SK-N-SH (cell line): ENCODE measurements around the gene TMEM50B. TPM values are rescaled to one million over a fixed set of nuclear protein-coding genes. Genes with fewer than 3 reads are reported as not detected.

ENCODE experiments used
- CTCF ChIA-PET: fragments of 300-600, 350-600 bp; formaldehyde crosslinking; extraction: SDS; loops from one replicate; lab custom pipeline; 2021; lab: Yijun Ruan, JAX
- POLR2A ChIA-PET: fragments of 350-600 bp; sonication (Branson Sonifier 250); formaldehyde crosslinking; extraction: SDS; loops from one replicate; lab custom pipeline; 2020; ENCODE audit warnings: antibody characterized with exemption, inconsistent platforms; lab: Yijun Ruan, JAX
- DNase-seq: peaks from one replicate; pipeline ENCODE4 v3.0.0; 2012
- H2AFZ ChIP-seq: fragments of 200-600 bp; sonication (generic); 2 replicates; pipeline ENCODE4 v1.8.1; 2016; ENCODE audit warnings: antibody characterized with exemption, mild to moderate bottlenecking, low read depth
- H3F3A ChIP-seq: fragments of 200-600 bp; sonication (generic); replicated peaks from 2 replicates; pipeline ENCODE3; 2016; ENCODE audit warnings: antibody characterized with exemption, mild to moderate bottlenecking; ENCODE audit not compliant: insufficient read depth
- H3K27ac ChIP-seq, 2 experiments: fragments of 200-500 bp in 1 of 2; fragments of 200-600 bp in 1 of 2; sonication (Bioruptor generic) in 1 of 2; sonication (generic), shearing (Covaris generic) in 1 of 2; 2 replicates each; pipeline versions ENCODE4 v1.5.1 to v1.6.1; 2014 to 2016; ENCODE audit warnings: low read depth in 2 of 2, inconsistent platforms in 1 of 2, low read length in 1 of 2, mild to moderate bottlenecking in 1 of 2, mixed read lengths in 1 of 2
- H3K27me3 ChIP-seq: fragments of 200-600 bp; sonication (generic), shearing (Covaris generic); 2 replicates; pipeline ENCODE4 v1.6.1; 2016; ENCODE audit warnings: mixed run types; ENCODE audit not compliant: insufficient read depth
- H3K36me3 ChIP-seq, 2 experiments: fragments of 200-500 bp in 1 of 2; fragments of 200-600 bp in 1 of 2; sonication (Bioruptor generic) in 1 of 2; sonication (generic) in 1 of 2; replicated peaks in 1 of 2; 2 replicates each; pipeline versions ENCODE3 to v1.5.1; 2014 to 2016; ENCODE audit warnings: low read length in 1 of 2, mild to moderate bottlenecking in 1 of 2; ENCODE audit not compliant: insufficient read depth in 2 of 2, control insufficient read depth in 1 of 2
- H3K4me1 ChIP-seq, 2 experiments: fragments of 200-500 bp in 1 of 2; fragments of 200-600 bp in 1 of 2; sonication (Bioruptor generic) in 1 of 2; sonication (generic), shearing (Covaris generic) in 1 of 2; 2 replicates each; pipeline versions ENCODE4 v1.5.1 to v1.6.1; 2014 to 2016; ENCODE audit warnings: low read depth in 1 of 2, low read length in 1 of 2, mixed run types in 1 of 2; ENCODE audit not compliant: insufficient read depth in 2 of 2, control insufficient read depth in 1 of 2
- H3K4me2 ChIP-seq: fragments of 200-600 bp; sonication (generic), shearing (Covaris generic); 2 replicates; pipeline ENCODE4 v1.6.1; 2017; ENCODE audit warnings: mixed run types
- H3K4me3 ChIP-seq, 2 experiments: fragments of 200-500 bp in 1 of 2; fragments of 200-600 bp in 1 of 2; sonication (Bioruptor generic) in 1 of 2; sonication (generic), shearing (Covaris generic) in 1 of 2; 2 replicates each; pipeline versions ENCODE4 v1.5.1 to v1.8.1; 2014 to 2016; ENCODE audit warnings: low read depth in 2 of 2, inconsistent platforms in 1 of 2, low read length in 1 of 2, mild to moderate bottlenecking in 1 of 2, mixed read lengths in 1 of 2, moderate library complexity in 1 of 2
- H3K79me2 ChIP-seq: fragments of 200-600 bp; sonication (generic); 2 replicates; pipeline ENCODE4 v1.8.1; 2017; ENCODE audit warnings: mild to moderate bottlenecking; ENCODE audit not compliant: insufficient read depth
- H3K9ac ChIP-seq: fragments of 200-600 bp; sonication (generic); 2 replicates; pipeline ENCODE4 v1.6.1; 2017; ENCODE audit warnings: mixed run types
- H3K9me2 ChIP-seq: fragments of 200-600 bp; sonication (generic); 2 replicates; pipeline ENCODE4 v1.6.1; 2017; ENCODE audit warnings: mixed run types
- H3K9me3 ChIP-seq: fragments of 200-600 bp; sonication (generic); 2 replicates; pipeline ENCODE4 v1.6.1; 2017; ENCODE audit warnings: mixed run types, mild to moderate bottlenecking, moderate library complexity
- H4K20me1 ChIP-seq: fragments of 200-600 bp; sonication (generic); 2 replicates; pipeline ENCODE4 v1.6.1; 2017; ENCODE audit warnings: mild to moderate bottlenecking, mixed run types; ENCODE audit not compliant: insufficient read depth
- CHD2 ChIP-seq: fragments of 150-350 bp; IDR thresholded peaks from 2 replicates; pipeline ENCODE4 v1.6.1; 2018; ENCODE audit warnings: low read length; ENCODE audit not compliant: partially characterized antibody
- ELF1 ChIP-seq: IDR thresholded peaks from 2 replicates; pipeline ENCODE4 v1.4.0; 2012
- EP300 ChIP-seq, 2 experiments: IDR thresholded peaks; 2 replicates each; pipeline versions ENCODE4 v1.4.0 to v1.6.1; 2012; ENCODE audit warnings: borderline replicate concordance in 1 of 2, low read depth in 1 of 2, low read length in 1 of 2
- FOXM1 ChIP-seq: IDR thresholded peaks from 2 replicates; pipeline ENCODE4 v1.4.0; 2012; ENCODE audit warnings: low read depth, mild to moderate bottlenecking
- GABPA ChIP-seq: IDR thresholded peaks from 2 replicates; pipeline ENCODE4 v1.4.0; 2012; ENCODE audit warnings: low read depth, mild to moderate bottlenecking
- JUND ChIP-seq: IDR thresholded peaks from 2 replicates; pipeline ENCODE4 v1.4.0; 2012
- MXI1 ChIP-seq: IDR thresholded peaks from 2 replicates; pipeline ENCODE4 v1.6.1; 2012; ENCODE audit warnings: mild to moderate bottlenecking, low read depth, low read length, improper control_type of control experiment
- NFIC ChIP-seq: IDR thresholded peaks from 2 replicates; pipeline ENCODE4 v1.4.0; 2012; ENCODE audit warnings: borderline replicate concordance
- NRF1 ChIP-seq: IDR thresholded peaks from 2 replicates; pipeline ENCODE4 v1.6.1; 2012; ENCODE audit warnings: low read depth, mild to moderate bottlenecking, low read length
- SIN3A ChIP-seq: IDR thresholded peaks from 2 replicates; pipeline ENCODE4 v1.6.1; 2012; ENCODE audit warnings: low read depth, mild to moderate bottlenecking, low read length, moderate library complexity, borderline replicate concordance
- TAF1 ChIP-seq: IDR thresholded peaks from 2 replicates; pipeline ENCODE4 v1.6.1; 2012; ENCODE audit warnings: low read depth, mild to moderate bottlenecking, low read length, moderate library complexity, borderline replicate concordance
- TCF12 ChIP-seq: IDR thresholded peaks from 2 replicates; pipeline ENCODE4 v1.4.0; 2012
- TEAD4 ChIP-seq: IDR thresholded peaks from 2 replicates; pipeline ENCODE4 v1.4.0; 2012; ENCODE audit warnings: mild to moderate bottlenecking, borderline replicate concordance; ENCODE audit not compliant: insufficient read depth
- YY1 ChIP-seq: IDR thresholded peaks from 2 replicates; pipeline ENCODE4 v1.4.0; 2012; ENCODE audit warnings: low read depth, mild to moderate bottlenecking
- WGBS: methylation state at CpG from one replicate; pipeline ENCODE4 v1.1.6; 2017; ENCODE audit warnings: low lambda C conversion rate; 5-methylcytosine and 5-hydroxymethylcytosine counted together
- polyA plus RNA-seq, 3 experiments: library from polyadenylated mRNA; depleted of rRNA; stranded (reverse); fragments of >200 nt; gene quantifications; 2 replicates each; pipeline ENCODE4 v1.2.3, GENCODE V29; 2012
- TF ChIP-seq, protein P1 (sequence below): fragments of 150-350 bp; IDR thresholded peaks from 2 replicates; pipeline ENCODE4 v1.6.1; 2016; ENCODE audit warnings: mild to moderate bottlenecking, low read depth, low read length
- TF ChIP-seq, protein P2 (sequence below): fragments of 200-600 bp; sonication (generic); IDR thresholded peaks from 2 replicates; pipeline ENCODE4 v1.6.1; 2017; ENCODE audit warnings: antibody characterized with exemption, mild to moderate bottlenecking, moderate library complexity
- TF ChIP-seq, protein P3 (sequence below): fragments of 150-350 bp; IDR thresholded peaks from 2 replicates; pipeline ENCODE4 v1.6.1; 2017; ENCODE audit warnings: antibody characterized with exemption, low read length, low read depth, borderline replicate concordance

Gene TMEM50B
- polyA plus RNA-seq, 1 of the 3 experiments (the other 2 are of a cell fraction) = 27.3 TPM

DNA sequence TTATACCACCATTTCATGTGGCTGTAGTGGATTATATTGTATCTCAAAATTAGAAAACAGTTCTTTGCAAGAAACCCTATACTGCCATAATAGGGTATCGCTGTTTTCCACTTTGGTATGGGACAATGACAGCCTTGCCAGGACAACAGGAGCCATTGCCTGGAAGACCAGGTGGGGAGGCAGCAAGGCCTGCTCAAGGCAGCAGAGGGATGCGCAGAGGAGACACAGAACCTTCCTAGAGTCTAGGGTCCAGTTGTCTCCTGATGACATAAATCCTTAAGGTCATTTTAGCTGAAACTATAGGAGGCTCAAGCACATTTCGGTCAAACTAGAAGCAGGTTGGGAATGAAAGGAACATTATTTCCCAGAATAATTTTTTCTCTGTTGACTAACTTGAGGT is 48.9 kb downstream of the TMEM50B start:
- H3K27me3 ChIP-seq = no peaks in the 10 kb centered on the region
- H3K9ac ChIP-seq = no peak overlapping the region
- no peak overlapping the region for H3K27ac ChIP-seq
- H2AFZ ChIP-seq = no peak overlapping the region
- H3K4me2 ChIP-seq = no peak overlapping the region
- no peak for DNase-seq
- peaks cover 41% of the 10 kb centered on the region for H3F3A ChIP-seq
- H4K20me1 ChIP-seq = peaks cover 10% of the 10 kb centered on the region
- H3K9me3 ChIP-seq = no peaks in the 10 kb centered on the region
- H3K79me2 ChIP-seq = no peaks in the 10 kb centered on the region; the same call in none of the 2 replicates
- POLR2A ChIA-PET = no interaction called here
- TF ChIP-seq, protein P1, sequence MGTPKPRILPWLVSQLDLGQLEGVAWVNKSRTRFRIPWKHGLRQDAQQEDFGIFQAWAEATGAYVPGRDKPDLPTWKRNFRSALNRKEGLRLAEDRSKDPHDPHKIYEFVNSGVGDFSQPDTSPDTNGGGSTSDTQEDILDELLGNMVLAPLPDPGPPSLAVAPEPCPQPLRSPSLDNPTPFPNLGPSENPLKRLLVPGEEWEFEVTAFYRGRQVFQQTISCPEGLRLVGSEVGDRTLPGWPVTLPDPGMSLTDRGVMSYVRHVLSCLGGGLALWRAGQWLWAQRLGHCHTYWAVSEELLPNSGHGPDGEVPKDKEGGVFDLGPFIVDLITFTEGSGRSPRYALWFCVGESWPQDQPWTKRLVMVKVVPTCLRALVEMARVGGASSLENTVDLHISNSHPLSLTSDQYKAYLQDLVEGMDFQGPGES = no peak
- no peak for TF ChIP-seq SIN3A
- no peak for TF ChIP-seq TAF1
- TF ChIP-seq FOXM1 = no peak
- no peak for TF ChIP-seq NFIC
- TF ChIP-seq JUND = no peak
- no peak for TF ChIP-seq MXI1
- no peak for TF ChIP-seq TCF12
- TF ChIP-seq, protein P2, sequence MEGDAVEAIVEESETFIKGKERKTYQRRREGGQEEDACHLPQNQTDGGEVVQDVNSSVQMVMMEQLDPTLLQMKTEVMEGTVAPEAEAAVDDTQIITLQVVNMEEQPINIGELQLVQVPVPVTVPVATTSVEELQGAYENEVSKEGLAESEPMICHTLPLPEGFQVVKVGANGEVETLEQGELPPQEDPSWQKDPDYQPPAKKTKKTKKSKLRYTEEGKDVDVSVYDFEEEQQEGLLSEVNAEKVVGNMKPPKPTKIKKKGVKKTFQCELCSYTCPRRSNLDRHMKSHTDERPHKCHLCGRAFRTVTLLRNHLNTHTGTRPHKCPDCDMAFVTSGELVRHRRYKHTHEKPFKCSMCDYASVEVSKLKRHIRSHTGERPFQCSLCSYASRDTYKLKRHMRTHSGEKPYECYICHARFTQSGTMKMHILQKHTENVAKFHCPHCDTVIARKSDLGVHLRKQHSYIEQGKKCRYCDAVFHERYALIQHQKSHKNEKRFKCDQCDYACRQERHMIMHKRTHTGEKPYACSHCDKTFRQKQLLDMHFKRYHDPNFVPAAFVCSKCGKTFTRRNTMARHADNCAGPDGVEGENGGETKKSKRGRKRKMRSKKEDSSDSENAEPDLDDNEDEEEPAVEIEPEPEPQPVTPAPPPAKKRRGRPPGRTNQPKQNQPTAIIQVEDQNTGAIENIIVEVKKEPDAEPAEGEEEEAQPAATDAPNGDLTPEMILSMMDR = no peak
- no peak for TF ChIP-seq CHD2
- TF ChIP-seq GABPA = no peak
- TF ChIP-seq, protein P3, sequence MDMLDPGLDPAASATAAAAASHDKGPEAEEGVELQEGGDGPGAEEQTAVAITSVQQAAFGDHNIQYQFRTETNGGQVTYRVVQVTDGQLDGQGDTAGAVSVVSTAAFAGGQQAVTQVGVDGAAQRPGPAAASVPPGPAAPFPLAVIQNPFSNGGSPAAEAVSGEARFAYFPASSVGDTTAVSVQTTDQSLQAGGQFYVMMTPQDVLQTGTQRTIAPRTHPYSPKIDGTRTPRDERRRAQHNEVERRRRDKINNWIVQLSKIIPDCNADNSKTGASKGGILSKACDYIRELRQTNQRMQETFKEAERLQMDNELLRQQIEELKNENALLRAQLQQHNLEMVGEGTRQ = no peak
- no peak for TF ChIP-seq NRF1
- TF ChIP-seq TEAD4 = no peak
- TF ChIP-seq, all 33 proteins: peak for 0
- CTCF ChIA-PET = interaction anchor here (0.9 to 2.1 kb wide), 2 partner anchors 15 to 56 kb away, joined by 3 to 7 read pairs; no protein-coding TSS in a partner anchor
- Histone ChIP-seq H3K9me2 (no peaks in the 10 kb centered on the region), H3K4me1 (peaks cover 0 to 16% of the 10 kb centered on the region in 2 experiments; a peak in 3 of 4 replicates), H3K4me3 (no peak overlapping the region), H3K36me3 (peaks cover 56 to 79% of the 10 kb centered on the region in 2 experiments)
- WGBS = 100% methylated on average over 2 of the region's 3 CpGs

DNA sequence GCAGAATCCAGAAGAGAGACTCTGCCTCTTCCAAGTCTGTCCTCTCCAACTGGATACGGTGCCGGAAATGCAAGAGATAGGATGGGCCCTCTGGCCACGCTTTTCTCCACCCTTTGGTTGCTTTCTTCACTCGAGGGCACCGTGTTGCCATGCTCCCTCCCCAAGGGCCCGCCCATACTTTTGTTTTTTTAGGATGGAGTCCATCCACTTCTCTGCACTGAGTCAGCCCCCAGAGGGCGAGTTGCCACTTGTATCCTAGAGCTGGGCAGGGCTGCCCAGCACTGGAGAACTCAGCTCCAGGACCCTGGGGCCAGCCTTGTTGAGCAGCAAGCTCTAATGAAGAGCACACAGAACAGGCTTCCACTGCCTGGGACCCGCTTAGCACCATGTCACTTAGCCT is 51.1 kb downstream of the TMEM50B start:
- Histone ChIP-seq H3K27me3 (no peaks in the 10 kb centered on the region), H3K36me3 (peaks cover 52 to 87% of the 10 kb centered on the region in 2 experiments), H3K9ac (no peak overlapping the region), H3K4me2 (no peak overlapping the region), H3K79me2 (peaks cover 12% of the 10 kb centered on the region), H3K9me3 (no peaks in the 10 kb centered on the region), H3K27ac (no peak overlapping the region), H2AFZ (no peak overlapping the region), H3K4me3 (no peak overlapping the region), H3K9me2 (no peaks in the 10 kb centered on the region), H3F3A (peaks cover 21% of the 10 kb centered on the region), H3K4me1 (no peaks in the 10 kb centered on the region; a peak in 2 of 4 replicates), H4K20me1 (peaks cover under 1% of the 10 kb centered on the region; the same call in 1 of the 2 replicates)
- WGBS = 86% methylated on average over 7 of the region's 8 CpGs
- DNase-seq = no peak
- POLR2A ChIA-PET = no interaction called here
- CTCF ChIA-PET = interaction anchor here (1.1 to 1.3 kb wide), 3 partner anchors 17 to 232 kb away, joined by 4 read pairs; no protein-coding TSS in a partner anchor
- TF ChIP-seq ELF1 (no peak), YY1 (no peak), EP300 (IDR thresholded peaks at IDR 0.05; ENCODE audit: borderline replicate concordance in 1 of 2, low read depth in 1 of 2, low read length in 1 of 2) (no peak)
- TF ChIP-seq, protein P2 = no peak
